Amygdala (tissue), 56 donors: Measurements from ENCODE around the gene SFSWAP.

ENCODE experiments used
- DNase-seq, 56 donors: peaks; one replicate each; lab custom pipeline; 2025; lab: John Stamatoyannopoulos, UW

SFSWAP gene

GRCh38 chr12:131845121-131845520, 134.2 kb downstream of the SFSWAP start:
- no peak for DNase-seq

- no peak for DNase-seq
These were observed 136.6 kb downstream of the SFSWAP start for GRCh38 chr12:131847456-131847855.

- DNase-seq: no peak
These were observed 137.9 kb downstream of the SFSWAP start for GRCh38 chr12:131848753-131849152.
